GOT3 (cell line): ENCODE results near the gene DDX23.

Source experiments
- DNase-seq: peaks from one replicate; lab custom pipeline; 2025; ENCODE audit warnings: mixed read lengths; lab: John Stamatoyannopoulos, UW

Gene DDX23

DNA sequence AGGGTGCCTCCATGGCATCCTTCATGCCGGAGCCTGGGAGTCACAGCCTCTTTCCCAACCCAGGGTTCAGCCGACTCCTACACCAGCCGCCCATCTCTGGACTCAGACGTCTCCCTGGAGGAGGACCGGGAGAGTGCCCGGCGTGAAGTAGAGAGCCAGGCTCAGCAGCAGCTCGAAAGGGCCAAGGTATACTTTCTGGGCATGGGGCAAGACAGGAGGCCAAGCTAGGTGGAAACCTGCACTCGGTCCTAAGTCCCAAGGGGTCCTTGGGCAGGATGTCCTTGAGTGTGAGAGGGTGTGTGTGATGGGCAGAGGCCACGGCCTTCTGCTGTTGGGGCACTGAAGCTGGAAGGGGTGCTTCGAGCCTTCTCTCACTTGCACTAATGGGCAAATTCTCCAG, 28.7 kb downstream of the DDX23 start:
- DNase-seq: no peak

DNA sequence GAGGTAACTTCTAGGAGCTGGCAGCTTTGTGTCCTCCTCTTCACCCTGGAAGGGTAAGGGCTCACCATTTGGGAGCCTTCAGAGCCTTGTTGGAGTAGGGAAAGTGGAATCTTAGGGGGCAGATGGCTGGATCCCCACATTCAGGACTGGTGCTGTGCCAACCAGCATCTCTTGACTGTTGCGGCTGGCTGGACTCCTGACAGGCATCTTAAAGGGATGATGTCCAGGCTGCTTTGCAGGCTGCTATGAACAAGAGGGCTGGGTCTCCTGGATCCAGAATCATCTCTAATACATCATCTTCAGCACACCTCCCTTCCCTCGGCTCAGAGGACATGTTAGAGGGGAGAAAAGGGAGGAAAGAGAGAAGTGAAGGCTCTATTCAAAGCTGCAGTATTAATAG, 29.3 kb downstream of the DDX23 start:
- DNase-seq: no peak

DNA sequence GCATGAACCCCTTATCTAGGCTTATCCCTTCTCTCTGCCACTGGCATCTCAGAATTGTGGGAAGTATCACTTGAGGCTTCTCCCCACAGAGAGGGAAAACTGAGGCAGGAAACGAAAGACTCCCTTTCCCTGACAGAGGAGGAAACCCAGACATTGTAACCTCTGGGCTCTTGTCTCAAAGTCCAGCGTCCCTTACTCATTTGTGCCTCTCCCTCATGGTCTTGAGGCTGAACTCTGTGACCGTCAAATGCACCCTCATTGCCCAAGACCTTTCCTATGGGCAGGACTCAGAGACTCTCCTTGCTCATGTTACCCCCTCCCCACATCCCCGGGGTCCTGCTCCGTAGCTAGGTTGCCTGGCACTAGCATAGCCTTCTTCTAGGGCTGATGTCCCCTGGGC, 29.8 kb downstream of the DDX23 start:
- no peak for DNase-seq

GRCh38 chr12:48819986-48820725, 31.8 kb downstream of the DDX23 start:
- no peak for DNase-seq

DNA sequence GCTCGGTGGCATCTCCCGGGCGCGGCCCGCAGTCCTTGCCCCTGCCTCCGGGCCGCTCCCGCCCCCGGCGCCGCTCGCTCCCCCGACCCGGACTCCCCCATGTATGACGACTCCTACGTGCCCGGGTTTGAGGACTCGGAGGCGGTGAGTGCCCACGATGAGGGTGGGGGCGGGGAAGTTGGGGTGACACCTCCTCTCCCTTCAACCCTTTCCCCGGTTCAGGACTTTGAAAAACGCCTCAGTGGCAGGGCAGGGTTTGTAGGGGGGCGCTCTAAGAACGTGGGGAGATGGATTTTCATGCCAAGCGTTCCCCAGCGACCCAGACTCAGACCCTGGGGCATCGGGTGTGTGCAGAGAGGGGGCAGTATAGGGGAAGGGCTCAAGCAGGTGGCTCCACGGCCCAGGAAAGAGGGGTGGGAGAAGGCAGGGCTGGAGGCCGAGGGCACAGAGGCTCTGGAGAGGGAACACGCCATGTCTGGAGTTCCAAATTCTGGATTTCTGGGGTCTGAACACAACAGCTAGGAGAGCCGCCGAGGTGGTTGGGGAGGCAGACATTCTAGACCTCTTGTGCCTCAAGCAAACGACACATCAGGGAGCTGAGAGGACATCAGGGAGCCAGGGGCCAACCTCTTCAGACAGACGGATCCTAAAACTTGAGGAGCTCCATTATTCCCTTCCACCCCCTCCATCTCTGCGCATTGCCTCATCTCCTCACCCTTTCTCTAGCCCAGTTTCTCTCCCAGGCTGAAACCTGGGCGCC, 33.0 kb downstream of the DDX23 start:
- DNase-seq: no peak

DNA sequence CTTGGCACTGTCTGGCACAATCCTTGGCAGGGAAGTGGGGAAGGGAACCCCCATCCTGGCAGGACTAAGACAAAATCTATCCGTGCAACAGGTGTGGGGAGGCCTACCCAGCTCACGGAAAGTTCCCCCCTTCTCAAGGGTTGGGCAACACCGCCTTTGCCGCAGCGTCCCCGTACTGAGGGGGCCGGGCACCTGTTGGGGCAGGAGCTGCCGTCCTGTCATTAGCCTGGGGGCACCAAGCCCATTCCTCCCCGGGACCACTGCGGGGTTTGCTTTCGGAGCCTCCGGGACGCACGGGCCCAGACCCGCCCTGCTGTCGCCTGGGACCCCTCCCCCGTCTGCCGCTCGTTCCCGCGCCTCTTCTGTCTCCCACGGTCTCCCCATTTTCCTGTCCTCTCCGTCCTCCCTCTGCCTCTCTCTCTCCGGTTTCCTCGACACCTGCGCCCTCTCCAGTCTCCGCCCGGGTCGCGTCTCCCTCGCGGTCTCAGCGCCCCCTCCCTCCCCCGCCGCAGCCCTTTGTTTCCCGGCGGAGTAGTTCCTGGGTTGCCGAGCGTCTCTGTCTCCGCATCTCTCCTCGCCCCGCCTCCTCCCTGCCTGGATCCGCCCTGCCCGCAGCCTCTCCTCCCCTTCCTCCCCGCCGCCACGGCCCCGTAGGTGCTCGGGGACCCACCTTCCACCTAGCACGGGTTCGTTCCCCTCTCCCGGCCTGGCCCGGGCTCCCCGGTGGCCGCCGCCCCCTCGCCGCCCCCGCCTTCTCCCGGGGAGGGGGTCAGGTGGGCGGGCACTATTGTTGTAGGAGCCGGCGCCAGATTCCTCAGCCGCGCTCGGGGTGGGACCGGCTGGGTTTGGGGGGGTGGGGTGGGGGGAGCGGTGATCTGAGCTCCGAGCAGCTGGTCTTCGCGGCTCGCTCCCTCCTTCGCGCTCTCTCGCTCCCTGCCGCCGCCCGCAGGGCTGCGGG, 33.8 kb downstream of the DDX23 start, which contains the start of gene CACNB3:
Gene CACNB3, plus strand, starts transcription at position 624 of the 958 bp plus-strand sequence. CDS start 434 bp downstream, outside the sequence.
- no peak for DNase-seq

GRCh38 chr12:48816143-48816854, 35.7 kb downstream of the DDX23 start:
- DNase-seq: no peak

DNA sequence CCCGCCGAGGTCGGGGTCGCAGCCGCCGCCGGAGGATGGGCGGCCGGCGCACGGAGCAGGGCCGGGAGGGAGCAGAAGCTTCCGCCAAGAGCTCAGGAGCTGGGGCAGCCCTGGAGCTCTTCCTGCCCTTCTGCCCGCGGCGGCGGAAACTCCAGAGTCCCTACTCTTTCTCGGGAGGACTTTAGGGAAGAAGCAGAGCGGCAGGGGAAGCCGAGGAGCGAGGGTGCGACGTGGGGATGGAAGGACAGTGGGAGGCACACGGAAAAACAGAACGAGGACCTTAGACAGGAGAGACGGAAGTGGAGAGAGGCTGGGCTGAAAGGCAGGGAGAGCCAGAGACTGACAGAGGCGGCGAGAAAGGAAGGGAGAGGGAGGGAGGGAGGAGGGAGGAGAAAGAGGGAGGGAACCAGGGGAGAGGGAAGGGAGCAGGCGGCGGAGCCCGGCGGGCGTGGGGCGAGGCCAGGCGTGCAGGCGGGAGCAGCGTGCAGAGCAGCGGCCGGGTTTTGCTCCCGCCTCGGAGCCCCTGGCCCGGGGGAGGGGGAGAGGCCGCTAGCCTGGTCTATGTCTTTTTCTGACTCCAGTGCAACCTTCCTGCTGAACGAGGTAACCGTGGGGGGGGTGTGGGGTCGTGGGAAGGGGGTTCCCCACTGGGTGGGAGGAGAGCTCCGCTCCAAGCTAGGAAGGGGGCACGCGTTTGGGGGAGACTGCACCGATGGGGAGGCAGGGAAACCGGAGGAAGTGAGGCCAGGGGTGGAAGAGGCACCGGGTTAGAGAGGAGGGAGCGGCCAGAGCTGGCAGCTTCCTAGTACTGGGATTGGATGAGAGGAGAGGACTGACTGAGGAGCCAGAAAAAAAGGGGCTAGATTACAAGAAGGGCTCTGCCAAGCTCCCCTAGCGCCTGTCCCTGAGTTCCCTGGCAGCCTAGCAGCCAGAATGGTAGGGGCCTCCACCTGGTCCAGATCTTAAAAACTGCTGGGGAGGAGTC, 36.5 kb downstream of the DDX23 start:
- DNase-seq: no peak

- peak; percentile 31 for DNase-seq
Observed at GRCh38 chr12:48814262-48815125, 37.5 kb downstream of the DDX23 start.

- no peak for DNase-seq
Observed at GRCh38 chr12:48813465-48814261, 38.3 kb downstream of the DDX23 start.

DNA sequence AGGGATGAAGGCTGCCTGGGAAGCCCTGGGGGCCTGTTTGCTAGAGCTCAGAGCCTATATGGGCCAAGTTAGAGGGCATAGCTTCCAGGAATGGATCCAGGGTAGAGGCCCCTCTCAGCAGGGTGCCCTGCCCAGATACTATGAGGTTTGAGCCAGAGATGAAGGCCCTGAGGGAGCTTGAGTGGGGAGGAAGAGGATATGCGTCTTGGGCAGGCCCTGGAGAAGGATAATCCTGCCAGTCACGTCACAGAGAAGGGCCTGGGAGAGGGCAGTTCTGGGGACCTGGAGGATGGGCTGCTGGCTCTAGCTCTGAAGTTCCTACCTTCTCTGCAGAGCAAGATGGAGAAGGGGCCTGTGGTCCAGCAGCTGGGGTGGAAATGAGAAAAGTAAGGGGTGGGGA, 39.6 kb downstream of the DDX23 start:
- no peak for DNase-seq

- DNase-seq: no peak
Observed at GRCh38 chr12:48811437-48812090, 40.4 kb downstream of the DDX23 start.

- no peak for DNase-seq
Observed at GRCh38 chr12:48810903-48811431, 41.0 kb downstream of the DDX23 start.

DNA sequence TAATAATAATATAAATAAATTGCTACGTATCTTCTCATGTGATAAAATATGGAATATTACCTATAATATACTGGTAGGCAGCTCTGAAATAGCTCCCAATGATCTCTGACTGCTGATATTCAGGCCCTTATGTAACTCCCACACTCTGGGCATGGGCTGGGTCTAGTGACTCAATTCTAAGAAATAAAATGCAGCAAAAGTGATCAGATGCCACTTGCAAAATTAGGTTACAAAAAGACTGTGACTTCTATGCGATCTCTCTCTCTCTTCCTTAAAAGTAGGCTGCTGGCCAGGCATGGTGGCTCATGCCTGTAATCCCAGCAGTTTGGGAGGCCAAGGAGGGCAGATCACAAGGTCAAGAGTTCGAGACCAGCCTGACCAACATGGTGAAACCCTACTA, 44.0 kb downstream of the DDX23 start:
- DNase-seq: no peak

DNA sequence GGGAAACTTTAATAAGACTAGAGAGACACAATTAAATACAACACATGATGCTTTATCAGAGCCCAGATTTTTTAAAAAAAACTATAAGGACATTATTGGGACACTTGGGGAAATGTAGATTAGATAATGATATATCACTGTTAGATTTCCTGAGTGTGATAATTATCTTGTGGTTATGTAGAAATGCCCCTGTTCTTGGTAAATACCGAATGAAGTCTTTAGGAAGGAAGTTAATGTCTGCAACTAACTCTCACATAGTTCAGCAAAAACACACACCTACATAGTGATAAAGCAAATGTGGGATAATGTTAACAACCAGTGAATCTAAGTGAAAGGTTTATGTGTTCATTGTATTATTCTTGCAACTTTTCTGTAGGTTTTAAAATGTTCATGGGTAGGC, 48.3 kb downstream of the DDX23 start:
- no peak for DNase-seq

- DNase-seq: no peak
Observed at GRCh38 chr12:48800971-48801370, 51.0 kb downstream of the DDX23 start.

DNA sequence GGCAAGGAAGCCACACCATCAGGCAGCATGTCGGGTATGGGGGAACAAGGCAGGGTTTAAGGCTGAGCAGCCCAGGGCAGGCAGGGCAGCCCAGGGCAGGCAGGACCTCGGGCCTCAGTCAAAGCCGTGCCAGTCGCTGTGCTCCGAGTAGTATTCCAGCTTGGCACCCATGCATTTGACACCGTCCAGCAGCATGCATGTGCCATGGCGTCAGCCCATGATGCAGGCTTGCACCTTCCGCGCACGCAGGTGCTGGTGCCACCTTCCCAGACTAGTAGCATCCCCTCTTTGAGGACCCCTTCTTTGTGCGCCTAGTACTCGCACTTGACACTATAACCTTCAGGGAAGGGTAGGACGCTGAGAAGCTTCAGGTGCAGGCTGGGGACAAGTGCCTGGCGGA, 51.5 kb downstream of the DDX23 start:
- DNase-seq: no peak

GRCh38 chr12:48796976-48797375, 55.0 kb downstream of the DDX23 start:
- no peak for DNase-seq
